Inflammatory macrophage treated with lipopolysaccharide for 1 hour (primary cell): ENCODE data around the gene KCNS1.
"Not testable (repeated sequence)": the region's sequence is repeated elsewhere in the genome, so short reads cannot be mapped to it uniquely, and the experiment has no call there.

Experiments used
- DNase-seq, 2 donors: peaks; one replicate each; pipeline ENCODE4 v3.0.0-alpha.2; 2020 to 2022

Gene KCNS1

GRCh38 chr20:45073221-45073620, 27.7 kb downstream of the KCNS1 start:
- no peak for DNase-seq

DNA sequence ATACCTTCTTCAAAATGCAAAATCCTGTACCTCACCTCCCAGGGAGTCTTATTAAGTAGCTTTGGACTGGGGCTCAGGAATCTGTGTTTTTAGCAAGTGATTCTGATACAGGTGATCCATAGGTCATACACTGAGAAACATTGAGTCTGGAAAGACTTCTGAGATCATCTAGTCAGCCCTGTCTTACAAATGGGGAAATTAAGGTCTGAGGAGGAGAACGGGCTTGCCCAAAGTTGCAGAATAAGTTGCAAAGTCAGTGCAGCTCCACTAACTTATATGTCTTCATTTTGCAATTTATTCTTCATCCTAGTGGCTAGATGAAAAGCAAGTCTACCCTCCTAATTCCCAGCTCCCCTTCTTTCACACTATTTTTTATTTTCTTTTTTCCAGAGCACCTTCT, 28.9 kb downstream of the KCNS1 start:
- peak; percentile 15 to 79 for DNase-seq

DNA sequence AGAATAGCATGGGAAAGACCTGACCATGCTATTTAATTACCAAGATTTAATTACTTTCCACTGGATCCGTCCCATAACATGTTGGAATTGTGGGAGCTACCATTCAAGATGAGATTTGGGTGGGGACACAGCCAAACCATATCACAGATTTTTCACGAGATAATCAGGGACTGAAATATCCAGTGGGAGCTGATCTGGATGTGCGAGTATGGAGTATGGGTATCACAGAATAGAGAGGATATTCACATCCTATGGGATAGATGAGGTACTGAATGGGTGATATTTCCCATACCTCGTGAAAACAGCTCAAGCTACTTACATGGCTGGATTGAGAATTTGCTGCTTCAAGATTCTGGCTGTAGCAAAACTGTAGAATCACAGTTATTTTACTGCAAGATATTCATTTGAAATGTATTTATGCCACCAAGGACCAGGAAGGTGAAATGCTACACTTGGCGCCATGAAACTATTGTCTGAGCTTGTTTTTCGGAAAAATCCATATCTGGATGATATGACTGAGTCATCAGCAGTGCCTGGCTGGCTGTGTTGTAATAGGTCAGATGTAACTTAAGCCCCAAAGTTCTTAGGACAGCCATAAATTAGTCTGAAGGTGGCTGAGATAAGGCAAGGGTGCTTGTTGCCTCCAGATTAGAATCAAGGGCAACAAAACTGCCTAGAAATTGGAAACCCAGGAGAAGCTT, 29.8 kb downstream of the KCNS1 start:
- peak in 1 of 2 donors; percentile 30 for DNase-seq

- DNase-seq: no peak
These were observed 31.7 kb downstream of the KCNS1 start for GRCh38 chr20:45069261-45069660.

DNA sequence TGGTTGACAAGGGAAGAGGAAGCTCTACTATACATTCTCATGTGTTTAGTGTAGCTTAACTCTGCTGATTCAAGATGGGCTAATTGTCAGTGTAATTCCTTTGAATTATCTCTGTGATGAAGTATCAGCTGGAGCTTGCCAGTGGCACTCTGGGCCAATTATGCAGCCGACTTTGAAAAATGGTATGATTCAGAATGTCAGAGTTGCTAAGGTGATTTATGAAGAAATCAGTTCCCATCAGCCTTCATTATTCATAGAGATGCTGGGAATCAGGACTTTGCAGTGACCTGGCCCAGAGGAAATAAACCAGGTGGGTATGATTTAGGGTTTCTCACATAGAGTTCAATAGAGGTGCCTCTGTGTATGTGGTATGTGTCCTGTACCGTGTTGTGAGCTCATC, 33.4 kb downstream of the KCNS1 start:
- no peak for DNase-seq

DNA sequence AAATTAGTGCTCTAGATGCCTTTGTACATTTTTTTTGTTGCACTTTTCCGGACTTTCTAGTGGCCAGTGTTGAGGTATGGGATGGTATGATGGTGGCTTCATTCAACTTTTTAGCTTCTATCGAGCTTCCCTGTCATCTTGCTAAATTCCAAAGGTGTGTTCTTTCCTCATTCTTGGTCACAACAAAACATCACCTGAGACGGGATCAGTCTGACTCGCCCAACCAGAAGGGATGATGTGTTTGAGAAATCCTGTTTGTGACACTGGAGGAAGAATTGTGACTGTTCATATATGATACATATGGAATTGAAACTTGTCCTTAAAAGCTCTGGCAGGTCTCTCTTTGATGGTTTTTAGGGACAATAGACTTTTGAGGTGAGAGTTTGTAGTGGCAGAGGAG, 33.8 kb downstream of the KCNS1 start:
- DNase-seq: no peak

DNA sequence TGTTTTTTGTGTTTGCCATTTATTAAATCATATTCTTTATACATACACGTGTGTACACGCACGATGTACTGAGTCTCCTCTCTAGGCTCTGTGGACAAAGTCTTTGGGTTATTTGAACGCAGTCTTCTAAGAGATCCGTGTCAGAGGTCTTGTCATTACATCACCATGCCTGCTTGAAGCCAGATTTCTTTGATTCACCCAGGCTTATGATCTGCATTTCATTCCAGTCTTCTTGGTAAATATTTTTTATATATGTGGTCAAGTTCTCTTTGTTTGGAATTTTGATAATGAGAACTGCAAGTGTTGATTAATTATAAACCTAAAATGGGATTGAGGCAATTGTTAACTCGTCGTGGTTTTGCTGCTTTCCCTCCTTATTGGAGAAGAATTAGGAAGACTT, 34.6 kb downstream of the KCNS1 start:
- no peak for DNase-seq

DNA sequence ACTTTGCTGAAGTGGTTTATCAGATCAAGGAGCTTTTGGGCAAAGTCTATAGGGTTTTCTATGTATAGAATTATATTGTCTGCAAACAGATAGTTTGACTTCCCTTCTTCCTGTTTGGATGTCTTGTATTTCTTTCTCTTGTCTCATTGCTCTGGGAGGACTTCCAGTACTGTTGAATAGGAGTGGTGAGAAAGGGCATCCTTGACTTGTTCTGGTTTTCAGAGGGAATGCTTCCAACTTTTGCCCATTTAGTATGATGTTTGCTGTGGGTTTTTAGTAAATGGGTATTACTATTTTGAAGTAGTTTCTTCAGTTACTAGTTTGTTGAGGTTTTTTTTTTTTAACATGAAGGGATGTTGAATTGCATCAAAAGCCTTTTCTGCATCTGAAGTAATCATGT, 36.1 kb downstream of the KCNS1 start:
- DNase-seq: no peak

DNA sequence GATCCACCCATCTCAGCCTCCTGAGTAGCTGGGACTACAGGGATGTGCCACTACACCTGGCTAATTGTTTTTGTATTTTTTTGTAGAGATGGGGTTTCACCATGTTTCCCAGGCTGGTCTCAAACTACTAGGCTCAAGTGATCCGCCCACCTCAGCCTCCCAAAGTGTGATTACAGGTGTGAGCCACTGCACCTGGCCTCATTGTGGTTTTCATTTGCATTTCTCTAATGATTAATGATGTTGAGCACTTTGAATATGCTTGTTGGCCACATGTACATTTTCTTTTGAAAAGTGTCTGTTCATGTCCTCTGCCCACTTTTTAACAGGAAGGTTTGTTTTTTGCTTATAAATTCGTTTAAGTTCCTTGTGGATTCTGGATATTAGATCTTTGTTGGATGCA, 37.8 kb downstream of the KCNS1 start:
- DNase-seq: not testable (repeated sequence)

DNA sequence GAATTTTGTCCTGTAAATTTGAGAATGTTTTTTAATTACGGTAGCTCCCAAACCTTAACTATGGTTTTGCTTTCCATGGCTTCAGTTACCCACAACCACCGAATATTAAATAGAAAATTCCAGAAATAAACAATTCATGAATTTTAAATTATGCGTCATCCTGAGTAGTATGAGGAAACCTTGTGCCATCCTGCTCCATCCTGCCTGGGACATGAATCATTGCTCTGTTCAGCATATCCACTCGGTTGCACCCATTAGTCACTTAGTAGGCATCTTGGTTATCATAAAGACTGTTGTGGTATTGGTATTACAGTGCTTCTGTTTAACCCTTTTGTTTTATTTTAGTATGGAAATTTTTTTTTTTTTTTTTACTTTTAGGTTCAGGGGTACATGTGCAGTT, 39.7 kb downstream of the KCNS1 start:
- DNase-seq: no peak

GRCh38 chr20:45060294-45060693, 40.6 kb downstream of the KCNS1 start:
- DNase-seq: no peak

- no peak for DNase-seq
These were observed 41.8 kb downstream of the KCNS1 start for GRCh38 chr20:45059022-45059728.

DNA sequence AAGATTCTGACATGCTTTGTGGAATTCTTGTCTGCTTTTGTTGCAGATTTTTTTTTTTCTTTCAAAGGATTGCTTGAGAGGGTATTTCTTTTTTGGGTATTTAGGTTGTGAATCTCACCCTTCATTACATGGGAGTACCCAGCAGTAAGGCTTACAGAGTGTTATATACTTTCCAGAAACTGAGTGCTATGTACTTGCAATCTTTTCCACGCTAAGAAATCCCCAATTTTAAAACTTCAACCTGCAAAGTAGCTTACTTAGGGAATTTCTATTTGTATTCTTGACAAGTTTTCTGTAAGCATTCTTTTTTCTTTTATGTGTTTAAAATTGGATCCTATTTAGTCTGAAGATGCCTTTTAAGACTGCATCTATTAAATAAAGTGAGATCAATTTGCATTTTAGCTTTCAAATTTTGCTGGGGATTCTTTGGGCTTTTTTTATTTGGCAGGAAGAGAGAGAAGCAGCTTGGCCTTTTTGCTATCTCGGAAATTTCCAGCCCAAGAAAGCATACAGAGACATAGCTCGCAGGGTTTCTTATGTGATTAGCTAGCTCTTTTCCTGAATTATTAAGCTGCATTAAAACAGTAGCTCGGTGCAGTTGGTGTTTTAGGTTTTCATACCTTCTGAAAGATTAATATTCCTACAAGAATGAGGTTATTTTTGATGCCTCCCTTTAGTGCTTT, 42.6 kb downstream of the KCNS1 start:
- no peak for DNase-seq

- DNase-seq: no peak
These were observed 44.3 kb downstream of the KCNS1 start for GRCh38 chr20:45056473-45057173.

- DNase-seq: no peak
These were observed 45.9 kb downstream of the KCNS1 start for GRCh38 chr20:45055056-45055455.

DNA sequence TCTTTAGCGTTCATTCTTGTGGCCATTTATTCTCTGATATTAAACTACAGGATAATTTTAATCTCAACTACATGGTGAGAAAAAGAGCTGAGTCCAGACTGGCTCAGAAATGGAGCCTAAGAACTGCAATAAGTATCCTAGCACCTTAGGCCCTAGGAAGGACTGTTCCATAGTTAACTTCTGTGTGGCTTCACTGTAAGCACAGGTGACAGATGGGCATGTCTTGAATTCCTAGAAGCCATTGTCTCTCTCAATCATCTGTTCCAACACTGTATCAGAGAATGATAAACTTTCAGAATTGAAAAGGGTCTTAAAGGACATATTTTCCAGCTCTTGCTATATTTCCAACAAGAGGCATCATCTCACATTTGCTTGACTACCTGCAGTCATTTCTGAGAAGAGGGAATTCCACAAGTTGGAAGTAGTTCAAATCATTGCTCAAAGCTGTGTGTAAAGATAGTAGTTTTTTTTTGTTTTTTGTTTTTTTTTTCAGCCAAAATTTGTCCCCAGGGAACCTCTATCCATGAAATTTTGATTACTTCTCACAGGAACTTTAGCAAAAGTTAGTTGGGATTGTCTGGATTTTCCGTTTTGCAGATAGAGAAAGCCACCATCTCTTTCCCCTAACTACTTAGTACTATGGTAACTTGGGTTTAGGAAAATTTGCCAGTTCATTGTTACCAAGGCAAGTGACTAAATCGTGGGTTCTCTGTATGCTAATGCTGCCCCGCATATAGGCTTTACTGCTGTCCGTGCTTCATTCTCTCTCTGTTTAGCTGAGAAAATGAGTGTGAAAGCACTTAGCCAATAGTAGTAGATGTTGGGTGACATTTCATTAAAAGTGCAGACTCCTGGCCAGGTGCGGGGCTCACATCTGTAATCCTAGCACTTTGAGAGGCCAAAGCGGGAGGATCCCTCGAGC, 47.2 kb downstream of the KCNS1 start:
- DNase-seq: no peak

DNA sequence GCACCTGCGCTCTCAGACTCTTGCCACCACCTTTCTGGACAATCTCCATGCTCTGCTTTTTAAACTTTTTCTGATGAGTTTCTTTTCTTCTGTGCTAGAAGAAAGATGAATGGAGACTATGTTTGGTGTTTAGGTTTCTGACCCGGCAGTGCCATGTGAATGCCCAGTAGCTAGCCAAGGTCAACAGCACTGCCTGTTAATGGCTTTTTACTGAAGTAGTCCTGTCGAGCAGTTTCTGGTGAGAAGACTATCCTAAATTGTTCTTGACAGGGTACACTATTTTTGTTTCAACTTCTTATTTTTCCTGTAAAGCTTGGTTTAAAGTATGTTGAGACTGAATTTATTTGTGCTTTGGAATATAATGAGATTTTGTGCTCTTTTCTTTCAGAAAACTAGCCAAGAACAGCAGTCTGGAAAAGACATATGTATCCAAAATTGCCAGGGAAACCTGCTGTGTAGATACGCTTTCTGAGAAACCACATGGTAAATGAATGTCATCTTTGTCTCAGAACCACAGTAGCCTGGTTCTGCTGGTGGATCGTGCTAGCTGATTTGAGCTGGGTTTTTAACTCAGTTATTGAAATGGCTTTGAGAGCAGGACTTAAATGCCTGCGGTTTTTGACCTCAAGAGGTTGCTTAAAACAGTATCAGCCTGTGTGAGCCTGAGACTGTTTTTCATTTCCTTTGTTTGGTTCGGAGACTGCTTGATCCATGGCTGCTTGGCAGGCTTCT, 48.1 kb downstream of the KCNS1 start:
- DNase-seq: no peak

GRCh38 chr20:45051204-45052060, 49.5 kb downstream of the KCNS1 start:
- no peak for DNase-seq

GRCh38 chr20:45049904-45050471, 50.9 kb downstream of the KCNS1 start:
- no peak for DNase-seq

DNA sequence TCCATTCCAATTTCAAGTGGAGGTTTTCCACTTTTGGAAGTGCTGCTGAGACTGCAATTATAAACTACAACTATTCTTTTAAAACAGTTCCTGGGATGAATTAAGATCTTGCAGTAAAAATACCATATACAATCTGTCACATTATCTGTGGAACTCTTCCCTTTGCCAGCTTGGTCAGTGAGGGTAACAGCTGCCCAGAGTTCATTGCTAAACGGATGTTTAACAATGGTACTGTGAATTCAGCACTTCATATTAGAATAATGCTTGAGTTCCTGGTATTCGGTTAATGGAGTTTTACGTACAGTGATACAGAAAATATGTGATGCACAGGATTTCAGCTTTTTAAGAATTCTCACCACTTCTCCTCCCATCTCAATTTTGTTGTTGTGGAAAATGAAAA, 51.5 kb downstream of the KCNS1 start:
- no peak for DNase-seq
